Measurements from ENCODE around the gene RNF220. TPM values are rescaled to one million over a fixed set of nuclear protein-coding genes. Genes with fewer than 3 reads are reported as not detected.

The RNF220 gene
- total RNA-seq, 1 donor from 2014 or later, result 22.9 TPM

- DNase-seq, result no peak
These were observed 231.9 kb downstream of the RNF220 start for GRCh38 chr1:44636688-44637598.

GRCh38 chr1:44637702-44638411 is 232.8 kb downstream of the RNF220 start:
- no peak for DNase-seq

- DNase-seq, result no peak
These were observed 235.3 kb downstream of the RNF220 start for GRCh38 chr1:44640200-44640853.

GRCh38 chr1:44641126-44642102 is 236.4 kb downstream of the RNF220 start:
- DNase-seq, result no peak

GRCh38 chr1:44642255-44642654 is 237.2 kb downstream of the RNF220 start:
- DNase-seq, result no peak

- no peak for DNase-seq
These were observed 237.9 kb downstream of the RNF220 start for GRCh38 chr1:44642925-44643324.

GRCh38 chr1:44643721-44644334 is 238.8 kb downstream of the RNF220 start:
- no peak for DNase-seq

GRCh38 chr1:44644806-44645205 is 239.8 kb downstream of the RNF220 start:
- no peak for DNase-seq

GRCh38 chr1:44645476-44646244 is 240.6 kb downstream of the RNF220 start:
- no peak for DNase-seq

GRCh38 chr1:44646261-44647110 is 241.4 kb downstream of the RNF220 start:
- DNase-seq, result no peak

GRCh38 chr1:44647896-44648295 is 242.8 kb downstream of the RNF220 start:
- DNase-seq, result no peak

GRCh38 chr1:44648529-44649250 is 243.6 kb downstream of the RNF220 start:
- no peak for DNase-seq

- DNase-seq, result no peak
These were observed 244.7 kb downstream of the RNF220 start for GRCh38 chr1:44649788-44650158.

GRCh38 chr1:44650159-44650831 is 245.2 kb downstream of the RNF220 start:
- no peak for DNase-seq

- DNase-seq, result no peak
These were observed 246.0 kb downstream of the RNF220 start for GRCh38 chr1:44651069-44651468.

GRCh38 chr1:44652445-44653106 is 247.5 kb downstream of the RNF220 start:
- peak; percentile 21 for DNase-seq

GRCh38 chr1:44653107-44653964 is 248.3 kb downstream of the RNF220 start:
- no peak for DNase-seq
